HCT116 (cell line): ENCODE measurements around the gene C5AR2. TPM values are rescaled to one million over a fixed set of nuclear protein-coding genes. Genes with fewer than 3 reads are reported as not detected.

Source experiments
- ATAC-seq: fragments of 200-7000 bp; cut with Tn5 transposase; 2 replicates; pipeline ENCODE4 v1.9.1; 2020; ENCODE audit warnings: mild to moderate bottlenecking, moderate library complexity
- BruUV-seq: library from RNA; stranded (reverse); fragments of 400-500 nt; replicated peaks from 2 replicates; lab custom pipeline; 2021; lab: Mats Ljungman, UMichigan
- CTCF ChIA-PET: fragments of 300-600 bp; sonication (Branson Sonifier 250); formaldehyde crosslinking; loops from one replicate; lab custom pipeline; 2021; ENCODE audit warnings: antibody characterized with exemption; lab: Charles Lee
- POLR2A ChIA-PET: fragments of 300-600, 350-600 bp; sonication (Branson Sonifier 250); formaldehyde crosslinking; loops from one replicate; lab custom pipeline; 2021; ENCODE audit warnings: antibody characterized with exemption; lab: Charles Lee
- RAD21 ChIA-PET, 2 experiments: fragments of 300-600 bp; sonication (Branson Sonifier 250); formaldehyde crosslinking; loops; one replicate each; lab custom pipeline; 2023; ENCODE audit warnings: low total read pairs in 2 of 2; ENCODE audit not compliant: uncharacterized antibody in 2 of 2, unreplicated experiment in 2 of 2, low non-redundant PET in 1 of 2; lab: Charles Lee
- DNase-seq: peaks from one replicate; pipeline ENCODE4 v3.0.0-alpha.2; 2010; ENCODE audit warnings: low read depth, low spot score
- H2AFZ ChIP-seq: fragments of 200-600 bp; shearing (Covaris generic), sonication (generic); 2 replicates; pipeline ENCODE4 v1.6.1; 2017; ENCODE audit warnings: low read depth, mixed run types, mixed read lengths, antibody characterized with exemption, low read length; ENCODE audit not compliant: poor library complexity, severe bottlenecking
- H3K27ac ChIP-seq: 2 replicates; pipeline ENCODE4 v1.5.1; 2012; ENCODE audit warnings: low read depth, low read length
- H3K27me3 ChIP-seq: fragments of 200-600 bp; sonication (generic); 2 replicates; pipeline ENCODE4 v1.6.1; 2016; ENCODE audit warnings: mixed run types, low read length, mixed read lengths; ENCODE audit not compliant: insufficient read depth
- H3K36me3 ChIP-seq, 2 experiments: fragments of 200-500 bp in 1 of 2; fragments of 200-600 bp in 1 of 2; sonication (Bioruptor generic) in 1 of 2; sonication (generic) in 1 of 2; 2 replicates each; pipeline versions ENCODE4 v1.5.1 to v1.6.1; 2014 to 2016; ENCODE audit warnings: low read length in 2 of 2, inconsistent platforms in 1 of 2, mixed read lengths in 1 of 2, mixed run types in 1 of 2; ENCODE audit not compliant: insufficient read depth in 2 of 2, control insufficient read depth in 1 of 2
- H3K4me1 ChIP-seq, 2 experiments: fragments of 200-600 bp in 1 of 2; sonication (generic) in 1 of 2; 2 replicates each; pipeline versions ENCODE4 v1.5.1 to v1.6.1; 2012 to 2017; ENCODE audit warnings: low read length in 2 of 2, inconsistent platforms in 1 of 2, mild to moderate bottlenecking in 1 of 2, mixed read lengths in 1 of 2, mixed run types in 1 of 2, moderate library complexity in 1 of 2; ENCODE audit not compliant: insufficient read depth in 2 of 2, control insufficient read depth in 1 of 2
- H3K4me2 ChIP-seq: fragments of 200-600 bp; sonication (generic); 2 replicates; pipeline ENCODE4 v1.6.1; 2017; ENCODE audit warnings: mixed run types, low read length, mixed read lengths
- H3K4me3 ChIP-seq, 2 experiments: fragments of 200-600 bp in 1 of 2; sonication (generic) in 1 of 2; replicated peaks in 1 of 2; 2 replicates each; pipeline ENCODE4 v1.5.1; 2011 to 2016; ENCODE audit warnings: low read length in 2 of 2, control low read depth in 1 of 2, low read depth in 1 of 2, mild to moderate bottlenecking in 1 of 2, mixed read lengths in 1 of 2, mixed run types in 1 of 2
- H3K79me2 ChIP-seq: fragments of 200-600 bp; sonication (generic); 2 replicates; pipeline ENCODE4 v1.6.1; 2017; ENCODE audit warnings: mild to moderate bottlenecking, mixed run types, low read length, moderate library complexity, mixed read lengths; ENCODE audit not compliant: insufficient read depth
- H3K9ac ChIP-seq: fragments of 200-600 bp; sonication (generic); 2 replicates; pipeline ENCODE4 v1.6.1; 2016; ENCODE audit warnings: low read length, mixed read lengths
- H3K9me2 ChIP-seq: fragments of 200-600 bp; sonication (generic), shearing (Covaris generic); 2 replicates; pipeline ENCODE4 v1.6.1; 2017; ENCODE audit warnings: mixed run types, mild to moderate bottlenecking, moderate library complexity; ENCODE audit not compliant: insufficient read depth
- H3K9me3 ChIP-seq, 2 experiments: fragments of 200-500 bp in 1 of 2; fragments of 200-600 bp in 1 of 2; sonication (Bioruptor generic) in 1 of 2; sonication (generic) in 1 of 2; 2 replicates each; pipeline ENCODE4 v1.6.1; 2014 to 2017; ENCODE audit warnings: low read length in 2 of 2, mixed read lengths in 2 of 2, inconsistent platforms in 1 of 2, low read depth in 1 of 2, mild to moderate bottlenecking in 1 of 2, mixed run types in 1 of 2, moderate library complexity in 1 of 2; ENCODE audit not compliant: control insufficient read depth in 1 of 2, insufficient read depth in 1 of 2
- H4K20me1 ChIP-seq: fragments of 200-600 bp; sonication (generic), shearing (Covaris generic); 2 replicates; pipeline ENCODE4 v1.6.1; 2017; ENCODE audit warnings: mixed run types, mild to moderate bottlenecking, moderate library complexity; ENCODE audit not compliant: insufficient read depth
- CBX3 ChIP-seq: IDR thresholded peaks from 2 replicates; pipeline ENCODE4 v1.6.1; 2012; ENCODE audit warnings: low read depth
- CEBPB ChIP-seq: IDR thresholded peaks from 2 replicates; pipeline ENCODE4 v1.6.1; 2012; ENCODE audit warnings: low read depth
- ELF1 ChIP-seq: IDR thresholded peaks from 2 replicates; pipeline ENCODE4 v1.6.1; 2012; ENCODE audit warnings: low read depth, borderline replicate concordance
- EZH2 ChIP-seq: fragments of 200-600 bp; sonication (generic); IDR thresholded peaks from 2 replicates; pipeline ENCODE4 v1.6.1; 2017; ENCODE audit warnings: antibody characterized with exemption, mixed run types
- FOSL1 ChIP-seq: IDR thresholded peaks from 2 replicates; pipeline ENCODE4 v1.6.1; 2012; ENCODE audit warnings: low read depth
- POLR2A ChIP-seq: IDR thresholded peaks from 2 replicates; pipeline ENCODE4 v1.7.0; 2011; ENCODE audit warnings: borderline replicate concordance; ENCODE audit not compliant: insufficient read depth, insufficient read length; ENCODE audit errors: extremely low read depth
- RAD21 ChIP-seq: IDR thresholded peaks from 2 replicates; pipeline ENCODE4 v1.6.1; 2012; ENCODE audit warnings: low read depth, mild to moderate bottlenecking
- SP1 ChIP-seq: IDR thresholded peaks from 2 replicates; pipeline ENCODE4 v1.6.1; 2012; ENCODE audit warnings: low read depth
- SRF ChIP-seq: IDR thresholded peaks from 2 replicates; pipeline ENCODE4 v1.6.1; 2012; ENCODE audit warnings: low read depth
- TCF7L2 ChIP-seq: IDR thresholded peaks from 2 replicates; pipeline ENCODE4 v1.7.0; 2011; ENCODE audit warnings: borderline replicate concordance, inconsistent platforms; ENCODE audit not compliant: insufficient read depth, insufficient read length; ENCODE audit errors: extremely low read depth
- ZBTB33 ChIP-seq: IDR thresholded peaks from 2 replicates; pipeline ENCODE4 v1.6.1; 2011; ENCODE audit warnings: mild to moderate bottlenecking, low read length, moderate library complexity; ENCODE audit not compliant: insufficient replicate concordance; ENCODE audit errors: extremely low read depth
- ZFX ChIP-seq: fragments of 450-650 bp; IDR thresholded peaks from 2 replicates; pipeline ENCODE4 v1.6.1; 2017
- ZNF274 ChIP-seq: fragments of 200-500 bp; sonication (Bioruptor generic); IDR thresholded peaks from 2 replicates; pipeline ENCODE4 v1.6.1; 2014; ENCODE audit warnings: mild to moderate bottlenecking, low read depth, low read length, inconsistent platforms
- intact Hi-C: fragments of 100-400 bp; cut with micrococcal nuclease; formaldehyde crosslinking; loops from 2 replicates; pipeline ENCODE4 v1.10.0; 2022
- total RNA-seq: library from RNA; stranded (reverse); gene quantifications from one replicate; pipeline ENCODE4 v1.2.1, GENCODE V29; 2021; ENCODE audit not compliant: unreplicated experiment
- TF ChIP-seq, protein P1 (sequence below): IDR thresholded peaks from 2 replicates; pipeline ENCODE4 v1.6.1; 2012

C5AR2 gene
- total RNA-seq, 1 experiment from 2014 or later = 0.12 TPM

- TF ChIP-seq ZBTB33 (no peak), RAD21 (no peak), SP1 (no peak), POLR2A (no peak), CBX3 (no peak), SRF (no peak), TCF7L2 (no peak)
- TF ChIP-seq, protein P1, sequence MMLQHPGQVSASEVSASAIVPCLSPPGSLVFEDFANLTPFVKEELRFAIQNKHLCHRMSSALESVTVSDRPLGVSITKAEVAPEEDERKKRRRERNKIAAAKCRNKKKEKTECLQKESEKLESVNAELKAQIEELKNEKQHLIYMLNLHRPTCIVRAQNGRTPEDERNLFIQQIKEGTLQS = no peak
These were observed 22.9 kb upstream of the C5AR2 start (continued) for GRCh38 chr19:47309038-47309437.

- Histone ChIP-seq H3K9me3 (no peaks in the 10 kb centered on the region), H3K4me3 (no peak within 1 kb of the TSS)
- TF ChIP-seq CEBPB (no peak), ZNF274 (no peak), ELF1 (no peak), CBX3 (no peak), ZBTB33 (no peak), TCF7L2 (no peak), ZFX (no peak), POLR2A (no peak), EZH2 (no peak), FOSL1 (no peak)
- TF ChIP-seq, protein P1 = no peak
- TF ChIP-seq, all 23 proteins: peak for 0
- intact Hi-C loops = no loop called here
- Histone ChIP-seq H3K36me3 (no peaks in the 10 kb centered on the region), H3K4me1 (peaks cover 16 to 40% of the 10 kb centered on the region in 2 experiments), H2AFZ (no peak within 1 kb of the TSS), H3K79me2 (no peaks in the 10 kb centered on the region), H4K20me1 (no peaks in the 10 kb centered on the region), H3K9ac (no peak within 1 kb of the TSS), H3K4me2 (no peak within 1 kb of the TSS), H3K9me2 (no peaks in the 10 kb centered on the region), H3K27ac (no peak within 1 kb of the TSS), H3K27me3 (no peaks in the 10 kb centered on the region)
- no TSS peak for BruUV-seq
- POLR2A ChIA-PET = no interaction called here
- DNase-seq (no peak), ATAC-seq (no peak)
- CTCF ChIA-PET = interaction anchor here (1.2 kb wide), 1 partner anchor 403 kb away, joined by 3 read pairs; no protein-coding TSS in a partner anchor
- RAD21 ChIA-PET = no interaction called here
These were observed 22.4 kb upstream of the C5AR2 start, which contains the start of gene C5AR1 for GRCh38 chr19:47309608-47310007. TSS of gene C5AR1 (plus strand) at chr19:47309861. CDS start at chr19:47309896, 35 bp downstream.
